ENCODE results near the gene SIX6.

SIX6 gene

GRCh38 chr14:60512973-60513571 lies 4.1 kb downstream of the SIX6 start:
- no peak for DNase-seq (ENCODE audit: low read depth in 2 of 2, low spot score in 1 of 2)

GRCh38 chr14:60514378-60514740 lies 5.4 kb downstream of the SIX6 start:
- DNase-seq (ENCODE audit: low read depth in 2 of 2, low spot score in 1 of 2) = no peak

- no peak for DNase-seq (ENCODE audit: low read depth in 2 of 2, low spot score in 1 of 2)
Observed at GRCh38 chr14:60514741-60515491, 6.0 kb downstream of the SIX6 start.

GRCh38 chr14:60515511-60516289 lies 6.8 kb downstream of the SIX6 start:
- DNase-seq (ENCODE audit: low read depth in 2 of 2, low spot score in 1 of 2) = no peak

- DNase-seq (ENCODE audit: low read depth in 2 of 2, low spot score in 1 of 2) = no peak
Observed at GRCh38 chr14:60532442-60532841, 23.5 kb downstream of the SIX6 start.

GRCh38 chr14:60537663-60538062 lies 28.7 kb downstream of the SIX6 start:
- no peak for DNase-seq (ENCODE audit: low read depth in 2 of 2, low spot score in 1 of 2)

GRCh38 chr14:60544659-60545058 lies 35.7 kb downstream of the SIX6 start:
- DNase-seq (ENCODE audit: low read depth in 2 of 2, low spot score in 1 of 2) = no peak

- no peak for DNase-seq (ENCODE audit: low read depth in 2 of 2, low spot score in 1 of 2)
Observed at GRCh38 chr14:60553808-60554207, 44.9 kb downstream of the SIX6 start.

- DNase-seq (ENCODE audit: low read depth in 2 of 2, low spot score in 1 of 2) = no peak
Observed at GRCh38 chr14:60561845-60562746, 53.1 kb downstream of the SIX6 start.

All from stimulated activated CD8-positive, alpha-beta memory T cell treated with anti-CD3 and anti-CD28 coated beads, Interleukin-4, amount 100 ng/mL, for 4 hours (primary cell).